Measurements from ENCODE around the gene CDKN2AIP. TPM values are rescaled to one million over a fixed set of nuclear protein-coding genes. Genes with fewer than 3 reads are reported as not detected.
A peak's percentile ranks its signal among the peaks of the same experiment; 100 is the strongest.

Gene CDKN2AIP
- total RNA-seq, 1 experiment from 2014 or later, result 24.0 TPM

DNA sequence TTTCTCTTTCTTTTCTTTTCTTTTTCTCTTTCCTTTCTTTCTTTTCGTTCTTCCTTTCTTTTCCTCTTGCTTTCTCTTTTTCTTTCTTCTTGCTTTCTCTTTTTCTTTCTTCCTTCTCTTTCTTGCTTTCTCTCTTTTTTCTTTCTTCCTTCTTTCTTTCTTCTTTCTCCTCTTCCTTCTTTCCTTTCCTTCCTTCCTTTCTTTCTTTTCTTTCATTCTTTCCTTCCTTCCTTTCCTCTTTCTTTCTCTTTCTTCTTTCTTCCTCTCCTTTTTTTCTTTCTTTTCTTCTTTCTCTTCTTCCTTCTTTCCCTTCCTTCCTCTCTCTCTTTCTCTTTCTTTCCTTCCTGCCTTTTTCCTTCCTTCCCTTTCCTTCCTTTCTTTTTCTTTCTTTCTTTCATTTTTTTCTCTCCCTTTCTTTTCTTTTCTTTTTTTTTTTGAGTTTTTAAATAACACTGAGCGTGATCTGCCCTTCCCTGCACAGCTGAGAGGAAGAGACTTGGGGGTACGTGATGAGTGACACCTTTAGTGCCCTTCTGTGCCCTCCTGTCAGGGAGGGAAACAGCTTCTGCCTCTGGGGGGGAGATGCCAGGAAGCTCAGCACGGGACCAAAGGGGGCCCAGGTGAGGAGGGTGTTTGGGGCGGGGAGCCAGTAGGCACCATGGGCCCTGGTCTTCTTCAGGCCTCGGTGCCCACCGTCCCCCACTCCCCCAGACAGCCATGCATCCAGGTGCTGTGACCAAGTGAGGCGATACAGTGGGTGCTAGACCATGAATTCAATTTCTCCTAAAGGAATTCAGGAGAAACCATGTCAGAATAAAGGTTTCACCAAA is 36.6 kb upstream of the CDKN2AIP start:
- H3K27ac ChIP-seq (ENCODE audit: insufficient read length, low read depth, low read length), result no peak overlapping the region
- no peak overlapping the region for H2BK15ac ChIP-seq (ENCODE audit: low read depth, low read length)
- H2AFZ ChIP-seq (ENCODE audit: low read length), result no peak overlapping the region

More for the DNA sequence above, 36.6 kb upstream of the CDKN2AIP start:
- Histone ChIP-seq H3K4me1 (ENCODE audit: insufficient read depth, low read length) (no peaks in the 10 kb centered on the region; the same call in 1 of the 2 replicates), H4K8ac (replicated peaks; ENCODE audit: insufficient read length, low read depth, low read length) (no peak overlapping the region), H2BK120ac (ENCODE audit: low read depth, low read length, poor library complexity, severe bottlenecking) (no peak overlapping the region), H3K9ac (ENCODE audit: extremely low read depth, insufficient read length, low read length) (no peak overlapping the region), H3K79me1 (ENCODE audit: insufficient read depth, low read depth, low read length, poor library complexity, severe bottlenecking) (no peaks in the 10 kb centered on the region), H4K91ac (ENCODE audit: insufficient read length, low read depth, low read length) (no peak overlapping the region), H3K23me2 (ENCODE audit: insufficient read length, low read depth, low read length, poor library complexity, severe bottlenecking) (no peaks in the 10 kb centered on the region), H2AK5ac (ENCODE audit: insufficient read length, low read length) (no peak overlapping the region), H2BK5ac (ENCODE audit: insufficient read length, low read length) (no peak overlapping the region), H3K18ac (ENCODE audit: insufficient read length, low read depth, low read length) (no peak overlapping the region), H2BK12ac (ENCODE audit: insufficient read length, low read depth, low read length) (no peak overlapping the region), H3K4me2 (ENCODE audit: insufficient read depth, insufficient read length, low read length) (peak overlapping the region; percentile 69), H4K5ac (ENCODE audit: insufficient read length, low read depth, low read length) (no peak overlapping the region), H4K20me1 (ENCODE audit: control insufficient read depth, insufficient read depth, insufficient read length) (no peaks in the 10 kb centered on the region), H3K27me3 (ENCODE audit: insufficient read depth, low read length) (no peaks in the 10 kb centered on the region), H2BK20ac (ENCODE audit: low read depth, low read length, poor library complexity, severe bottlenecking) (no peak overlapping the region), H3K4ac (ENCODE audit: low read depth, low read length) (no peak overlapping the region), H3T11ph (ENCODE audit: low read length) (no peak overlapping the region), H3K79me2 (ENCODE audit: insufficient read depth, low read length) (no peaks in the 10 kb centered on the region), H3K23ac (ENCODE audit: insufficient read length, low read depth, low read length) (no peak overlapping the region), H3K14ac (ENCODE audit: insufficient read depth, low read length) (no peak overlapping the region), H3K9me3 (ENCODE audit: control insufficient read depth, low read depth, low read length) (no peaks in the 10 kb centered on the region), H3K56ac (ENCODE audit: insufficient read length, low read depth, low read length) (no peak overlapping the region)
- Mint-ChIP-seq H3K9me3 (no peaks in the 10 kb centered on the region), H3K36me3 (ENCODE audit: insufficient read depth in 1 of 3, low read depth in 3 of 3) (no peaks in the 10 kb centered on the region), H3K4me1 (peaks cover 9 to 14% of the 10 kb centered on the region in 2 experiments), H3K27ac (peak overlapping the region in 2 of 3 experiments; percentile 80 to 89; a peak in 1 of 7 replicates), H3K4me3 (peak overlapping the region; percentile 56 to 70), H3K27me3 (ENCODE audit: low read depth) (peaks cover 9% of the 10 kb centered on the region)
- no CpG with 5 or more reads among the region's 8 CpGs for WGBS (ENCODE audit: extremely low coverage, insufficient read length, low lambda C conversion rate)
- TF ChIP-seq, protein P1, sequence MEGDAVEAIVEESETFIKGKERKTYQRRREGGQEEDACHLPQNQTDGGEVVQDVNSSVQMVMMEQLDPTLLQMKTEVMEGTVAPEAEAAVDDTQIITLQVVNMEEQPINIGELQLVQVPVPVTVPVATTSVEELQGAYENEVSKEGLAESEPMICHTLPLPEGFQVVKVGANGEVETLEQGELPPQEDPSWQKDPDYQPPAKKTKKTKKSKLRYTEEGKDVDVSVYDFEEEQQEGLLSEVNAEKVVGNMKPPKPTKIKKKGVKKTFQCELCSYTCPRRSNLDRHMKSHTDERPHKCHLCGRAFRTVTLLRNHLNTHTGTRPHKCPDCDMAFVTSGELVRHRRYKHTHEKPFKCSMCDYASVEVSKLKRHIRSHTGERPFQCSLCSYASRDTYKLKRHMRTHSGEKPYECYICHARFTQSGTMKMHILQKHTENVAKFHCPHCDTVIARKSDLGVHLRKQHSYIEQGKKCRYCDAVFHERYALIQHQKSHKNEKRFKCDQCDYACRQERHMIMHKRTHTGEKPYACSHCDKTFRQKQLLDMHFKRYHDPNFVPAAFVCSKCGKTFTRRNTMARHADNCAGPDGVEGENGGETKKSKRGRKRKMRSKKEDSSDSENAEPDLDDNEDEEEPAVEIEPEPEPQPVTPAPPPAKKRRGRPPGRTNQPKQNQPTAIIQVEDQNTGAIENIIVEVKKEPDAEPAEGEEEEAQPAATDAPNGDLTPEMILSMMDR (conservative IDR thresholded peaks at IDR 0.05), result no peak
- no peak for DNase-seq

All from H9 (cell line).